NCI-H146 (cell line): ENCODE data around the gene SLC35F5.
"Not testable (repeated sequence)": the region's sequence is repeated elsewhere in the genome, so short reads cannot be mapped to it uniquely, and the experiment has no call there.

Source experiments
- DNase-seq: peaks from one replicate; lab custom pipeline; 2025; lab: John Stamatoyannopoulos, UW

Gene SLC35F5

GRCh38 chr2:113755835-113756354 is 547 bp downstream of the SLC35F5 start:
- DNase-seq: peak; percentile 79

DNA sequence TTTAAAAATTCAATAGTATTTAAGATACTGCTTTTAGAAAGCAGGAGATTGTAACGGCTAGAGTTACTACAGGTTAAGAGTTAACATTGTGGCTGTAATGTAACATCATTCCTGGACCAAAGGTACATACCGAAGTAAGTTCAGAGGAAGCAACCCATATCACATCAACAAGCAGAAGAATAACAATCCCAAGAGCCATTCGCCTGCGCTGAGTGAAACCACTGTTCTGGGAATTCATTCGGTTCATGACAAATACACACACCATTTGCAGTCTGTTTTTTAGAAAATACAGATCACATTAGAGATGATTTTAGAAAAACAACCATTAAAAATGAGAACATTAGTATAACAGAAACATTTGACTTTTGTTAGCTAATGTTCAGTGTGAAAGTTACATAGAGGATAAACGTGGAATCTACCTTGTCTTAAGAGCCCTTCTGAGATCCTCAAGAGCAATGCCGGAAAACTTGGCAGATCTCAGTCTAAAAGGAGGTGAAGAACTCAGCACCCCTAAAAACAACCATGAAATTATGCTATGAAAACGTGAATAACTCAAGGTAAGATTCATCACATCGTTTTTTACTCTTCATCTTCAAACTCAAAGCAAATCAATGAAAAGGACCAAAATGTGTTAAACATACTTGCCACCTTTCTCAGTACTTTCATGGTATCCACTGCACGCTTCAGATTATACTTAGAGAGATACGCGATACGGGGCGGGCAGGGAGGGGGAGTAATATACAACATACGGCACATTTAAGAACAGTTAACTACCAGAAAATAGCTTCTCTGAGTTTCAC is 1.2 kb downstream of the SLC35F5 start:
- DNase-seq: peak; percentile 15

DNA sequence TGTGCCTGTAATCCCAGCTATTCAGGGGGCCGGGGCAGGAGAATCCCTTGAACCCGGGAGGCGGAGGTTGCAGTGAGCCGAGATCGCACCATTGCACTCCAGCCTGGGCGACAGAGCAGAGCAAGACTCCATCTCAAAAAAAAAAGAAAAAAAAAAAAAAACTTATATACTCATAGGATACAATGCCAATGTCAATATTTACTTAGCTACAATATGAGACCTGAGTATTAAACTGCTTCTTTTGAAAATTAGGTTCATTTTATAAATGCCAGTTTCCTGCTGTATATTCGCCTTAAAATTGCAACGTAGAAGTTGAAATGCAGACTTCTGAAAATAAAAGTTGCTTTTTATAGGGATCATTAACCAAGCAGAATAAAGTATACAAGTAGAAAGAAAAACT is 2.3 kb downstream of the SLC35F5 start:
- DNase-seq: no peak

DNA sequence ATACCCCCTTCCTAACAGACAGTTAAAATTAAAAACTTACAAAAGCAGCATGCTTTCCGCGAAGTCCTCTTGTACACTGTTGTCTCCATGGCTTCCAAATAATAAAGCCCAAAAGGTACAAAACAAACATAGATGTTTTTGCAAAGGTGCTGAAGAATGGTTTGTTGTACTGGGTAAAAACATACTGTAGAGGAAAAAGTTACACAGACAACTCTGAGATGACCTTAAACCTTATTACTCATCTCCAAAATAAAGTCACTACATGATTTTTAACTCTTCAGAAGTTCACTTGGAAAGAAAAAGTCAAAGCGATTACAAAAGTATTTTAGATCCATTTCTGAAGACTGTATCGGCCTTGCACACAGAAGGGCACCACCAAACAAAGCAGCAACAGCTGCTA is 6.1 kb downstream of the SLC35F5 start:
- DNase-seq: no peak

DNA sequence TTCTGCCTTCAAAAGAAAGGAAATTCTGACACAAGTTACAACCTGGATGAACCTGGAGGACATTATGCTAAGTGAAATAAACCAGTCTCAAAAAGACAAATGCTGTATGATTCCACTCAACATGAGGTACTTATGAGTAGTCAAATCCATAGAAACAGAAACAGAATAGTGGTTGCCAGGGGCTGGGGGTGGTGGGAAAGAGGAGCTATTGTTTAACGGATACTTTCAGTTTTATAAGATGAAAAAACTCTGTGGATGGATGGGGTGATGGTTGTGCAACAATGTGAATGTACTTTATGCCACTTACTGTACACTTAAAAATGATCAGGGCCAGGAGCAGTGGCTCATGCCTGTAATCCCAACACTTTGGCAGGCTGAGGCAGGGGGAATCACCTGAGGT is 15.4 kb downstream of the SLC35F5 start:
- no peak for DNase-seq

DNA sequence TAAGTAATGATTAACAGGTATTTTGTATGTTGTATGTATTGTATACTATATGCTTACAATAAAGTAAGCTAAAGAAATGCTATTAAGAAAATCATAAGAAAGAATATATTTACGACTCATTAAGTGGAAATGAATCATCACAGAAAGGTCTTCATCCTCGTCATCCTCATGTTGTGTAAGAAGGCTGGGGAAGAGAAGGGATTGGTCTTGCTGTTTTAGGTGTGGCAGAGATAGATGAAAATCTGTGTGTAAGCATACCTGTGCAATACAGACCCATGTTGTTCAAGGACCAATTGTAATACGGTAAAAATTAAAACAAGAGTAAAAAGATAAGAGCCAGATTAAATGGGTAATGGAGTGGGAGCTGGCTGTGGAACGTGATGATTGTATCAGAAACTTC is 16.6 kb downstream of the SLC35F5 start:
- no peak for DNase-seq

DNA sequence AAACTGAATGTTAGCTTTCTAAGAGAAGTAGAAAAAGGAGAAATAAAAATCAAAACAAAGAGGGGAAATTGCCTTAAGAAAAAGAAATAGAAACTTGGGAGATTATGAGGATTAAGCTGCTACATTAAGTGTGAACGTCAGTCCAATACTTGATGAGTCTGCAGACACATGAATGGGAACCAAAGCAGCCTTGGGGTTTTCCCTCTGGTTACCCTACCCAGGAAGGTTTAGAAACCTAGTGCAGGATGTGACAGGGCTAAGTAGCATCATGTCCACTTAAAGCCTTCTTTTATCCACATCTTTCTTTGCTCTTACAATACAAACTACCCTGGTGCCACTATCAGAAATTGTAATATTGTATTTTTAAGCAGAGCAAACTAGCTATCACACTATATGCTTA is 22.3 kb downstream of the SLC35F5 start:
- no peak for DNase-seq

GRCh38 chr2:113724010-113724409 is 32.4 kb downstream of the SLC35F5 start:
- DNase-seq: no peak

DNA sequence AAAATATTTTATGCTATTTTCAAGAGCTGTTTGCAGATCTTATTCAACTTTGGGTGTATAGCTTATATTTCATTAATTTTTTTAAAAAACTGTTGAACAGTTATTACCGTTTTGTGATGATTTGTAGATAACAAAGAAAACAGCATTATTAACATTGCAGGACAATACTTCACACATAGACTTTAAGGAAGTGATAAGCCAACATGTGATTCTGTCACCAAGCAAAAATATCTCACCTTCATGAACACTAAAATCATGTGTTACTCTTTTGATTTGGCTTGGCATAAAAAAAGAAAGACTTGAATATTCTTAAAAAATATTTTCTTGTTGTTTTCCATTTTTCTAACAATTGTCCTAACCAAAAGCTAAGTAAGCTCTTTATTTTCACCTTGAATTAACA is 33.0 kb downstream of the SLC35F5 start:
- DNase-seq: no peak

DNA sequence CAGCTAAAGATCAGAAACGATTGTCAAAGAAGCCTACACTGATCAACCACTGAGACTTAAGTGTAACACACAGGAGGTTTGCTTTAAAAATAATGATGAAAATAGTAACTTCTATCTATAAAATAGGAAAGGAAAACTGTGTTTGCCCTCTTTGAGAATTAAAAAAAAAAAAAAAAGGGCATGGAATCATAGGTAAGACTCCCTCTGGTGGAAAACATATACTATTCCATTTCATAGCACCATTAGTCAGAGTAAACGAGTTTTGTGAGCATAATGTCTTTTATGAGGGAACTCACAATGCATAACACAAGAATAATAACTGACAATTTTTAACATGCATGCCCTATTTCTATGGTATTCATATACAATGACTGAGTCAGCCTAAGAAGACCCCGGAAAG is 36.3 kb downstream of the SLC35F5 start:
- DNase-seq: peak; percentile 58

DNA sequence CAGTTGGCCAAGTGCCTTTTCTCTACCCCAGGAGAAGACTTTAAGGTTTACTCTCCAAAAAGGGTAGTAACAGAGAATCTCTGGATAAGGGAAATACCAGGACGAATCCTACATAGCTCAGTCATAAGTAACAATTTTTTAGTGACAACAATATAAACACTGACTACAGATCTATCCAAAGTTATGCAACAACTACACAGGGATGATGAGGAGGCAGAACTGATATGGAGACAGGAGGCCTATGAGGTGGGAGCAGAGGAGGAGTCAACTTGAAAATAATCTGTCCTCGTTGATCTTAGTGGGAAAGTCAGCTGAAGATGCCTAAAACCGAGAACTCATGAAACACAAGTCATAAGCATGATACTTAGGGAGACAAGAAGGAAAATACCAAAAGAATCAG is 40.2 kb downstream of the SLC35F5 start:
- no peak for DNase-seq

DNA sequence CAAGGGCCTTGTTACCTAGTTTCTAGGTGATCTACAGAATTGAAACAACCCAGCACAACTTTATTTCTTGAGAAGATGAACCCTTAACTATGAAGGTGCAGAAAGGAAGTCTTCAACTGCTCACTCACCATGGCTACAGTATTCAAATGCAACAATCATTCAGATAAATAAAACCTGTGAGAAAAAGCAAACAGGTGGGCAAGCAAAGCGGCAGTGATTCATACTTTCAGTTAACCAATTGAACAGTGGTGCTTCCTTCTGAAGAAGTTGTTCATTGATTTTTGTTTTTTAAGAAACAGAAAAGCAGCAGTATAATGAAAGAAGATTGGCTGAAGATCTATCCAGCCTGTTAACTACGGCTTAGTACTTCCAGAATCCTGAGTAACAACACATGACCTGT is 43.5 kb downstream of the SLC35F5 start:
- no peak for DNase-seq

GRCh38 chr2:113711851-113712250 is 44.6 kb downstream of the SLC35F5 start:
- no peak for DNase-seq

GRCh38 chr2:113709022-113709421 is 47.4 kb downstream of the SLC35F5 start:
- DNase-seq: peak; percentile 98

DNA sequence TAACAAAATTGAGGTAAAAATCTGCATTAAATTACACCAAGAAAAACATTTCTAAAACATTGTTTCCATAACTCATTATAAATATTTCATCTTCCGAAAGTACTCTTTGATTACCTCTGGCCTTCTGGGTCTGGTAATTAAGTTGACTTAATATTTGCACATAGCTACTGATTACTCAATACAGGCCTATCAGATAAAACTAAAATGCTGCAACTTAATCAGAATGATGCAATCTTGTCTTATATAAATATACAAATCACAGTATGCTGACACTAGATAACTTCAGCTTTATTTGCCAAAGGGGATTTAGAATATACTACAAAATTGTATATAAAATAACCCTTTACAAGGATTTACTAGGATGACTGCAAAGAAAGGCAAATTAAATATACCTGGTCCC is 49.3 kb downstream of the SLC35F5 start:
- peak; percentile 52 for DNase-seq

DNA sequence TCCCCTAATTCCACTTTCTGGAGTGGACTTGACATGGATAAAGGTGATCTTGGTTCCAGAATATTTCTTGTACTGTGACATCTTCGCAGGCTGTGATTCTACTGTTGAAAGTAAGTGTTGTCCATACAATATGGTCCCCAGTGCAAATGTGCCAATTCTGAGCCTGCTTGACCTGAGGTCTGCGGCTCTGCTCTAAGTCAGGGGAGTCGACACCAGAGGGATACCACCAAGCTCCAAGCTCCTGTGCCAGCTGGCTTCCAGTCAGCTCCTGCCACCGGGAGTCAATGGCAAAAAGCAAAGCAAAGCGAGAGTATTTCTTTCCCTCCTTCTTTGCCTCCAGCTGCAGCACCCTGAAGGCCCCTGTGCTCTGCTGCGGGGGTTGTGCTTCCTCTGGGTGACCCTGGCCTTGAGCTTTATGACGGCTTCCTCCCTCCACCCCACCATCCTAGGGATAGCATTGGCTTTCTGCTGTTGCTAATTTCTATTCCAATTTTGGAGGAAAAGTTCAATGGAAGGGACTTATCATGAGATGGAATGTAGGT is 50.4 kb downstream of the SLC35F5 start:
- peak; percentile 10 for DNase-seq

- not testable (repeated sequence) for DNase-seq
These were observed 52.0 kb downstream of the SLC35F5 start for GRCh38 chr2:113704300-113704993.

DNA sequence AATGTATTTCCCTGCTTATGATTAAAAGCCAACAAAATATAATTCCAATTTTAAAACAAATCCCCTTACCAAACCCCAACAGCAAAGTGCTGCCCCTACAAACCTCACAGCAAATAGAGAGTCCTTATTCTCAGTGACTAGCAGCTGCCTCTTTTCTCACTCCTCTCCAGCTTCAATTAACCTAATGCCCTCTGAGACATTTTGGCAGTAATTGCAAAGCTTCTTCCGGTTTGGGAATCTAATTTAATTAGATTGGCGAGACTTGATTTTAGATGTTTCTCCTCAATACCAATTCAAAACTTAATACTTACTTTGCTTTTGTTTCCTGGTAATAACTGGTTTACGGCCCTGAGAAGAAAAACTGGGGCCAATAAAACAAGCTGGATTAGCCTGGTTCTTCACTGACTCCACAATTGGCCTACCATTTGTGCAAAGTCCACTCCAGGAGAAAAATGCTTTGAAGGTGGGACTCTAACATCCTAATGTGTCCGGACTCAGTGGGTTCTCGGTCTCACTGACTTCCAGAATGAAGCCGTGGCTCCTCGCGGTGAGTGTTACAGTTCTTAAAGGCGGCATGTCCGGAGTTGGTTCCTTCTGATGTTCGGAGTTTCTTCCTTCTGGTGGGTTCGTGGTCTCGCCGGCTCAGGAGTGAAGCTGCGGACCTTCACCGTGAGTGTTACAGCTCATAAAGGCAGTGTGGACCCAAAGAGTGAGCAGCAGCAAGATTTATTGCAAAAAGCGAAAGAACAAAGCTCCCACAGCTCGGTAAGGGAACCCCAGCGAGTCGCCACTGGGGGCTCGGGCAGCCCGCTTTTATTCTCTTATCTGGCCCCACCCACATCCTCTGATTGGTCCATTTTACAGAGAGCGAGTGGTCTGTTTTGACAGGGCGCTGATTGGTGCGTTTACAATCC is 52.8 kb downstream of the SLC35F5 start:
- peak; percentile 15 for DNase-seq

GRCh38 chr2:113700186-113700841 is 56.1 kb downstream of the SLC35F5 start:
- peak; percentile 8 for DNase-seq

DNA sequence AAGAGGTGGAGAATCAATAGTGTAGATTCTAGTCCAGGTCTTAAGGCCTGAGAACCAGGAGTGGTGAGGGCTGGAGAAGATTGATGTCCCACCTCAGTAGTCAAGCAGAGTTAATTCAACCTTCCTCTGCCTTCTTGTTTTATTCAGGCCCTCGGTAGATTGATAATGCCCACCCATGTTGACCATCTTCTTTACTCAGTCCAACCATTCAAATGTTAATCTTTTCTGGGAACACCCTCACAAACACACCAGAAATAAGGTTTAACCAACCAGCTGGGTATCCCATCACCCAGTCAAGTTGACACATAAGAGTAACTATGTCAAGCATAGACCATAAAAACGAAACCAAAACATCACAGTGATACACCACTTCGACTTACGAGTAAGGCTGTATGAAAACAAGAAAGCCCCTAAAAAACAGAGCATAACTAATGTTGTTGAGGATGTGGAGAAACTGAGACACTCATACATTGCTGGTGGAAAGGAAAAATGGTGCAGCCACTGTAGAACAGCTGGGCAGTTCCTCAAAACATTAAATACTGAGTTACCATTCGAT is 57.5 kb downstream of the SLC35F5 start:
- no peak for DNase-seq

DNA sequence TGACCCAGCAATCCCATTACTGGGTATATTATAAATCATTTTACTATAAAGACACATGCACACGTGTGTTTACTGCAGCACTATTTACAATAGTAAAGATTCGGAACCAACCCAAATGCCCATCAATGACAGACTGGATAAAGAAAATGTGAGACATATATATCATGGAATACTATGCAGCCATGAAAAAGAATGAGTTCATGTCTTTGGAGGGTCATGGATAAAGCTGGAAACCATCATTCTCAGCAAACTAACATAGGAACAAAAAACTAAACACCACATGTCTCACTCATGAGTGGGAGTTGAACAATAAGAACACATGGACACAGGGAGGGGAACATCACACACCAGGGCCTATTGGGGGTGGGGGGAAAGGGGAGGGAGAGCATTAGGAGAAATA is 58.2 kb downstream of the SLC35F5 start:
- not testable (repeated sequence) for DNase-seq
